NCI-H1105 (cell line): ENCODE data around the gene PDE4B.

Experiments
- DNase-seq: peaks from one replicate; lab custom pipeline; 2025; lab: John Stamatoyannopoulos, UW

The PDE4B gene

DNA sequence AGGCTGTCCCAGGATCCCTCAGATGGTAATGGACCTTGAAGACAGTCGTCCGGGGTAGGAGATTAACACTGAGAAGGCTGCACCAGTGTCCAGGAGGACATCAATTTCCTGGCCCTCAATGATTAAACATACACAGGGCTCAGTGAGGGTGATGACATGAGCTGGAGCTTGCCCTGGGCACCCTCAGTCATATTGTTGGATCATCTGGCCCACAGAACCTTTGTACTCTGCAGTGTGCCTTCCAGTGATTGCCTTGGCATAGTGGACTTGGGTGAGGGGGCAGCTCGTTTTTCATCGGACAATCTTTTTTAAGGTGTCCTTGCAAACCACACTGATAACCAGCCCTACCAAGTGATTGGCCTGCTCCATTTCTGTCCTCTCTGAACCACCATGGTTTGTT is 630.1 kb downstream of the PDE4B start:
- no peak for DNase-seq
